SU-DHL-6 (cell line): ENCODE data around the gene LRTM2.

ENCODE experiments used
- EZH2phosphoT487 ChIP-seq: fragments of 200-600 bp; sonication (generic), shearing (Covaris generic); conservative IDR thresholded peaks from 2 replicates; pipeline ENCODE4 v1.6.1; 2018; ENCODE audit warnings: mild to moderate bottlenecking, antibody characterized with exemption, low read length, moderate library complexity, mixed read lengths
- TF ChIP-seq, protein P1 (sequence below): fragments of 200-600 bp; sonication (generic); IDR thresholded peaks from one replicate; pipeline ENCODE4 v1.5.1; 2017; ENCODE audit warnings: antibody characterized with exemption, mild to moderate bottlenecking, low read length, moderate library complexity; ENCODE audit not compliant: insufficient read depth, poor library complexity, severe bottlenecking

DNA sequence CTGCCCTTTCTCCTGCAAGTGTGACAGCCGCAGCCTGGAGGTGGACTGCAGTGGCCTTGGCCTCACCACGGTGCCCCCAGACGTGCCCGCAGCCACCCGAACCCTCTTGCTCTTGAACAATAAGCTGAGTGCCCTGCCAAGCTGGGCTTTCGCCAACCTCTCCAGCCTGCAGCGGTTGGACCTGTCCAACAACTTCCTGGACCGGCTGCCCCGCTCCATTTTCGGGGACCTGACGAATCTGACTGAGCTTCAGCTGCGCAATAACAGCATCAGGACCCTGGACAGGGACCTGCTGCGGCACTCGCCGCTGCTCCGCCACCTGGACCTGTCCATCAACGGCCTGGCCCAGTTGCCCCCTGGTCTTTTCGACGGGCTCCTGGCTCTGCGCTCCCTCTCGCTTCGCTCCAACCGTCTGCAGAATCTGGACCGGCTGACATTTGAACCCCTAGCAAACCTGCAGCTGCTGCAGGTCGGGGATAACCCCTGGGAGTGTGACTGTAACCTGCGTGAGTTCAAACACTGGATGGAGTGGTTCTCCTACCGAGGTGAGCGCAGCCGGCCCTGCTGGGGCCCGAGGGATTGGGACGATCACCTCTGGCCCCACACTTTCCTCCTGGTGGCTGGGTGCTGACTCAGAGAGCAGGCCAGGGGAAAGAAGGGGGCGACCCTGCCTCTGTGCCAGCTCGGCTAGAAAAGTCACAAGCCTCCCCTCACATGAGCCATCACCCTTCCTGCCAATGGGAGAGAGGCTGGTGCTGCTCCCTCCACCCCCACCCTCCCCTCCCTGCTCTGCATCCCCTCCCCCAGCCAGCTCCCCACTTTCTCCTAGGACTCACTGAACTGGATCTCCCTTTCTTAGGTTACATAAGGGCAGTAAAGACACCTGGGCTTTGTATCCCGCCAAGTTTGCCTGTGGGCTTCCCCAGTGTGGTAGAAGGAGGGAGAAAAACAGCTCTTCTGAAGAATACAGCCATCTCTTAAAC is 10.9 kb downstream of the LRTM2 start:
- TF ChIP-seq, protein P1, sequence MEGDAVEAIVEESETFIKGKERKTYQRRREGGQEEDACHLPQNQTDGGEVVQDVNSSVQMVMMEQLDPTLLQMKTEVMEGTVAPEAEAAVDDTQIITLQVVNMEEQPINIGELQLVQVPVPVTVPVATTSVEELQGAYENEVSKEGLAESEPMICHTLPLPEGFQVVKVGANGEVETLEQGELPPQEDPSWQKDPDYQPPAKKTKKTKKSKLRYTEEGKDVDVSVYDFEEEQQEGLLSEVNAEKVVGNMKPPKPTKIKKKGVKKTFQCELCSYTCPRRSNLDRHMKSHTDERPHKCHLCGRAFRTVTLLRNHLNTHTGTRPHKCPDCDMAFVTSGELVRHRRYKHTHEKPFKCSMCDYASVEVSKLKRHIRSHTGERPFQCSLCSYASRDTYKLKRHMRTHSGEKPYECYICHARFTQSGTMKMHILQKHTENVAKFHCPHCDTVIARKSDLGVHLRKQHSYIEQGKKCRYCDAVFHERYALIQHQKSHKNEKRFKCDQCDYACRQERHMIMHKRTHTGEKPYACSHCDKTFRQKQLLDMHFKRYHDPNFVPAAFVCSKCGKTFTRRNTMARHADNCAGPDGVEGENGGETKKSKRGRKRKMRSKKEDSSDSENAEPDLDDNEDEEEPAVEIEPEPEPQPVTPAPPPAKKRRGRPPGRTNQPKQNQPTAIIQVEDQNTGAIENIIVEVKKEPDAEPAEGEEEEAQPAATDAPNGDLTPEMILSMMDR: no peak
- no peak for TF ChIP-seq EZH2phosphoT487
